LNCaP clone FGC (cell line): ENCODE results near the gene HSPB6.
"Not testable (repeated sequence)": the region's sequence is repeated elsewhere in the genome, so short reads cannot be mapped to it uniquely, and the experiment has no call there.

Experiments
- DNase-seq: peaks from one replicate; pipeline ENCODE4 v3.0.0-alpha.2; 2011; ENCODE audit warnings: low read depth
- H3K4me3 ChIP-seq: 2 replicates; pipeline ENCODE4 v1.5.1; 2011; ENCODE audit warnings: mild to moderate bottlenecking, low read depth, low read length, control low read depth
- CTCF ChIP-seq: IDR thresholded peaks from 2 replicates; pipeline ENCODE4 v1.5.1; 2012; ENCODE audit warnings: mild to moderate bottlenecking; ENCODE audit not compliant: control insufficient read depth, insufficient read depth; ENCODE audit errors: extremely low read depth

HSPB6 gene

GRCh38 chr19:35756377-35757230 is at the start of gene HSPB6:
Gene HSPB6, minus strand, starts transcription at chr19:35757029. Its CDS starts 21 bp downstream, at chr19:35757008.
- no peak for DNase-seq
- TF ChIP-seq CTCF = no peak

DNA sequence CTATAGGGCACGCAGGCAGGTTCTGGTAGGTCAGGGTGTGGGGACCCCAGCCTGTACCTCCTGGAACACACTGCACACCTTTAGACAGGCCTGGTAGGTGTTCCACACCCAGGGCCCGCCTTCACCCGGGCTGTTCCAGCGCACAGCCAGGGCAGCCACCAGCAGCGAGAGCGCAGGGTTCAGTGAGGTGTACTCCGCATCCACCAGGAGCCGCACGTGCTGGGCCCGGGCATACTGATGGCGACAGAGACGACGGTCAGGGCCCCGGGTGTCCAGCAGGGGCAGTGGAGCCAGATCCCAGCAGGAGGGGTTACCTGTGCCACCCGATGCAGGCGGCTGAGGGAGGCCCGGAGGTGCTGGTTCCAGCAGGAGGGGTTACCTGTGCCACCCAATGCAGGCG is 49.8 kb upstream of the HSPB6 start:
- H3K4me3 ChIP-seq = no peak overlapping the region
- no peak for TF ChIP-seq CTCF
- DNase-seq = no peak

More at GRCh38 chr19:35756377-35757230, at the start of gene HSPB6:
- peak within 1 kb of the TSS; percentile 96 for H3K4me3 ChIP-seq

GRCh38 chr19:35805526-35806102 is 48.8 kb upstream of the HSPB6 start:
- DNase-seq = no peak
- no peak overlapping the region for H3K4me3 ChIP-seq
- no peak for TF ChIP-seq CTCF

DNA sequence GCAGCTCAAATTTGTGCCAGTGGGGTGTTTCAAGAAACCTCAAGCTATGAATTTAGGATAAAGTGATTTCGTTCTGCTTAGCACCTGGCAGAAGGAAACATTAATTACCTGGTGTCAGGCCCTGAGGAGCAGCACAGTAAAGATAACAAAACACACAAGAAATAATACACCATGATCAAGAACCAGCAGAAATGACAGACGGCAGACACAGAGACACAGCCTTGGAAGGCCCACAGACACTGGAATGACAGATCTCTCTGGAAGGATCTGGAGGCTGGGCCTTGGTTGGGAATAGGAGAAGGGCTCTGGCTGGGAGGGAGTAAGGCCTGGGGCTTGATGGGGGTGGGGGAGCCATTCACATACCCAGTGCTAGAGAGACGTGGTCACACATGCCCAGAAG is 45.0 kb upstream of the HSPB6 start:
- no peak for DNase-seq
- no peak overlapping the region for H3K4me3 ChIP-seq
- TF ChIP-seq CTCF = no peak

GRCh38 chr19:35797663-35798062 is 40.8 kb upstream of the HSPB6 start:
- TF ChIP-seq CTCF = no peak
- DNase-seq = no peak
- no peak overlapping the region for H3K4me3 ChIP-seq

DNA sequence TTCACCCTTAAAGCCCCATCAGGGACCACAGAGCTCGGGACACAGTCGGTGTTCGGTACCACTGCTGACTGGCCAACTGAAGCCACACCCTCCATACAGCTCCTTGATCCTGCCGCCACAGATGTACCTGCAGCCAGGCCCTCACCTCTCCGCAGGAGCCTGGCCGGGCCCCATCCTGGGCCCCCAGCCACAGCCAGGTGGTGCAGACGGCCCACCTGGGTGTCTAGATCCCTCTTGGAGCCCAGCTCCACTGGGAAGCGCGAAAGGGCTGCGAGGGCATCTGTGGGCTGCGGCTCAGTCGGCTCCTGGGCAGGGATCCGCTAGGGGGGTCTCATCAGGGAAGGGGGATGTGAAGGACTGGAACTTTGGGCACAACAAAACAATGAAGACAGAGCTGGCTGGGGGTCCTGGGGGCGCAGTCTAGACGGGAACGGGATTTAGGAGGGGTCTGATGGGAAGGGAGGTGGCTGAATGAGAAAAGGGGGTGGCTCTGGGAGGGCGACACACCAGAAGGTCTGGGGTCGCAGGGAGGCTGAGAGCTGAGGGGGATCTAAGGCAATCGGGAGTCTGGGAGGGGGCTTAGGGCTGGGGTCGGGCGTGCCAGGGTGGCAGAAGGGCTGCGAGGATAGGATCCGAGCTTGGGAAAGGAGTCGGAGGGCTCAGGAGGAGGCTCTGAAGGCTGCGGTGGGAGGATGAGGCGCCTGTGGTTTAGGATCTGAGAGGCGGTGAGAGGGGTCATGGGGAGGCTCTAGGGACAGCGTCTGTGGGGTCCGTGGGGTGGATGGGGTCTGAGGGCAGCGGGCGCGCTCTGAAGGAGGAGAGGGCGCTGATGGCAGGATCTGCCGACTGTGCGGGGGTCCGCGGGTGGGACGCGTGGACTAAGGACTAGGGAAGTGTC is 40.1 kb upstream of the HSPB6 start:
- DNase-seq = no peak
- no peak overlapping the region for H3K4me3 ChIP-seq
- no peak for TF ChIP-seq CTCF

GRCh38 chr19:35795564-35795963 is 38.7 kb upstream of the HSPB6 start:
- not testable (repeated sequence) for H3K4me3 ChIP-seq, DNase-seq
